ES-I3 (cell line): ENCODE data around the gene ACP5.
A peak's percentile ranks its signal among the peaks of the same experiment; 100 is the strongest.
"Not testable (repeated sequence)": the region's sequence is repeated elsewhere in the genome, so short reads cannot be mapped to it uniquely, and the experiment has no call there.

ENCODE experiments used
- H3K36me3 ChIP-seq: 2 replicates; pipeline ENCODE4 v1.6.1; 2013; ENCODE audit warnings: mild to moderate bottlenecking, low read length, control low read depth, moderate library complexity; ENCODE audit not compliant: insufficient read depth
- H3K4me1 ChIP-seq: 2 replicates; pipeline ENCODE4 v1.6.1; 2013; ENCODE audit warnings: mild to moderate bottlenecking, control low read depth, low read length; ENCODE audit not compliant: insufficient read depth
- H3K9ac ChIP-seq: 2 replicates; pipeline ENCODE4 v1.6.1; 2013; ENCODE audit warnings: low read depth, mild to moderate bottlenecking, low read length, moderate library complexity
- H3K9me3 ChIP-seq: 2 replicates; pipeline ENCODE4 v1.6.1; 2013; ENCODE audit warnings: mild to moderate bottlenecking, low read length, moderate library complexity; ENCODE audit not compliant: control insufficient read depth, insufficient read depth

ACP5 gene

DNA sequence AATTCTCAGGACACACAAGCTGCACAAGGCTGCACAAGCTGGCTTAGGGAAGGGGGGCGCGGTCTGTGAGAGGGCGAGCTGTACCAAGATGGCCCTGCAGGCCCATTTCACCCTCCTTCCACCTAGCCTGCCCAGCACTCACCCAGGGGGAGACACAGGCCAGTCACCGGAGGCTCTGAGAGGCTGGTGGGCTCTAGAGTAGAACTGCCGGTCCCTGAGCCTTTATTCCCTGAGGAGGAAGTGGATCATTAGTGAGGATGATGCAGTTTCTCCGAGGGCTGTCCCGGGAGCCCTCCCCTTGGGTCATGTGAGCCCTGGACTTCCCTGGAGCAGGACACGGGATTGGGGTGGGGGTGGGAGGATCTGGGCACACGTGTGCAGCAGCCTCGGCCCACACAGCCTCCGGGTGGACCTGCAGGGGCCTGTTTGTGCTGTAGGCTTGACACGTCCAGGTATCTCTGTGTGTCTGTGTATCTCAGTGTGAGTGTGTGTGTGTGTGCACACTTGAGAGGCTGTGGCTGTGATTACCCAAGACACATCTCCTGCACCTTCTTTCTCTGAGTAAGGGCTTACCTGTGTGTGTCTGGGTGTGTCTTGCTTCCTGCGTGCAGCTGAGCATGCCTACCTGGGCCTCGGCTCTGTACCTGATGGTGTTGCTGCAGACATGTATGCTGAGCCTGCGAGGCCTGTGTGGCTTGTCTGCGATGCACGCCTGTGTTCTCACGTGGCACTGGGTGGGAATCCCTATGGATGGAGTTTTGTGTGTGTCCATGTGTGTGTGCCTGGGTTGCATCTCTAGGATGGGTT is at the start of gene ACP5:
Gene ACP5 (minus strand): TSS at position 195 of the 807 bp plus-strand sequence. CDS start 328 bp downstream, outside the sequence.
- Histone ChIP-seq H3K4me1 (peaks cover 5% of the 10 kb centered on the region), H3K36me3 (no peaks in the 10 kb centered on the region), H3K9ac (peak within 1 kb of the TSS; percentile 21; the same call in 1 of the 2 replicates), H3K9me3 (no peaks in the 10 kb centered on the region)

DNA sequence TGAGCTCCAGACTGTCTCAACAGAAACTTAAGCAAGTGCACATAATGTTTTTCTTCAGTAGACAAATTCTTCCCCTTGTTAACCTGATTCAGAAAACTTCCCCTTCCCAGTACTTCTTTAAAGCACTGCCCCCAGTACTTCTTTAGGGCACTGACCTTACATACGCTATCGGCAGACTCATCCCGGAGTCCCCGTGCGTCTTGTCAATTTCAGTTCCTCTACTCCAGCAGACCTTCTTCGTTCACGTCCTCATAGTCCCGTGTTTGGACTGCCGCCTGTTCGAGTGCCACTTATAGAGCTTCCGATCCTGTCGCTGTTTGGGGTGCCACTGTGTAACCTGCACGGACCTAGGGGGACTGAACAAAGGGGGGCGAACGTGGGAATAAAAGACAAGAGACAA is 48.8 kb upstream of the ACP5 start:
- Histone ChIP-seq H3K4me1 (no peaks in the 10 kb centered on the region), H3K9ac (no peak overlapping the region), H3K36me3 (no peaks in the 10 kb centered on the region), H3K9me3 (no peaks in the 10 kb centered on the region)

DNA sequence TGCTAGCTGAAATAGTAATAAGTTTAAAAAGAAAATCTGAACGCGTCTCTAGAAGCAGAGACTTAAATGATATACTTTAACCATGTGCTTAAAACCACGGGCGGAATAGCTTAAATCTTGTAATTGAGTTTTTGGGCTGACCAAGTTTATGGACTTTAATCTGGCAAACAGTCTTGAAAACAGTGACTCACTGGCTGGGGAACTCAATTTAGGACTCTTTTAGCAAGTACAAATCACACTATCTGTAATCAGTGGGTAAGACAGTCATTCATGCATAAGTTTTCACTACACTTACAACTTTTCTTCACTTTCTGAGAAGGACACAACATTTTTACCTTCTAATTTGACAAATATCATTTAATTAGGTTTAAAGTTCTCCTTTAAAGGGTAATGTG is 46.6 kb upstream of the ACP5 start:
- no peaks in the 10 kb centered on the region for H3K4me1 ChIP-seq
- peak overlapping the region; percentile 68; the same call in 1 of the 2 replicates for H3K9ac ChIP-seq
- H3K9me3 ChIP-seq, result peaks cover 5% of the 10 kb centered on the region; the same call in 1 of the 2 replicates
- peaks cover 16% of the 10 kb centered on the region for H3K36me3 ChIP-seq

DNA sequence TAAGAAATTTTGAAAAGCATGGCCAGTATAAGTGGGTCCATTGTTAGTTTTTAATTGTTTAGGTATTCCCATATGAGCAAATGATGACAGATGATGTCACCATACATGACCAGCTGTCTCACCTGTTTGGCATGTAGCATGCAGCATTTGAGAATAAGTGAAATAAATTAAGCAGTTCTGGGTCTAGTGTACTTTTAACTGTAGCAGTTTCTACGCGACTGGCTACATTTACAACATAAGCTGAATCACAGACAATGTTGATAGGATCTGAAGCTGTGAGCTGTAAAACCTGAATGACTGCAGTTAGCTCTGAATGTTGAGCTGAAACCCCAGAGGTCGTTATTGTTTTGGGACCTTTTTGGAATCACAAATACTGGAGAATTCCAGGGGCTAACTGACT is 45.0 kb upstream of the ACP5 start:
- H3K9ac ChIP-seq, H3K4me1 ChIP-seq: not testable (repeated sequence)
- Histone ChIP-seq H3K36me3 (peaks cover 33% of the 10 kb centered on the region), H3K9me3 (peaks cover 22% of the 10 kb centered on the region)

DNA sequence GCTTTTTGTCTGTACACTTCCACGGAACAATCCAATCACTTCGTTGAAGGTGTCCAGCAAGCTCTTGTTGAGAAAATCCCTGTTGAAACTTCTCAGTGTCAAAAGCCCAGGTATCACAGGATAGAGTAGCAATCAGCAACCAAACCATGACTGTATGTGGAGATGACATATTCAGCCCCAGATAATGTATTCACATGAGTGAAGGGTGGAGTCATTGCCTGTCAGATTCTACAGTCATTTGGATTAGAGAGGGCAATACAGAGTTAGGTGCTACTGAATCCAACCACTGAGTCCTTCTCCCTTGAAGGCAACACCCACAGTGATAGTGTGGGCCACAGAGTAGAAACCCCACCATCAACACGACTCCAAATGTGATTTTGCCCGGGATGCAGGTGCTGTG is 43.1 kb upstream of the ACP5 start:
- peaks cover 46% of the 10 kb centered on the region for H3K36me3 ChIP-seq
- peaks cover 36% of the 10 kb centered on the region for H3K9me3 ChIP-seq
- H3K4me1 ChIP-seq, result no peaks in the 10 kb centered on the region
- no peak overlapping the region for H3K9ac ChIP-seq

DNA sequence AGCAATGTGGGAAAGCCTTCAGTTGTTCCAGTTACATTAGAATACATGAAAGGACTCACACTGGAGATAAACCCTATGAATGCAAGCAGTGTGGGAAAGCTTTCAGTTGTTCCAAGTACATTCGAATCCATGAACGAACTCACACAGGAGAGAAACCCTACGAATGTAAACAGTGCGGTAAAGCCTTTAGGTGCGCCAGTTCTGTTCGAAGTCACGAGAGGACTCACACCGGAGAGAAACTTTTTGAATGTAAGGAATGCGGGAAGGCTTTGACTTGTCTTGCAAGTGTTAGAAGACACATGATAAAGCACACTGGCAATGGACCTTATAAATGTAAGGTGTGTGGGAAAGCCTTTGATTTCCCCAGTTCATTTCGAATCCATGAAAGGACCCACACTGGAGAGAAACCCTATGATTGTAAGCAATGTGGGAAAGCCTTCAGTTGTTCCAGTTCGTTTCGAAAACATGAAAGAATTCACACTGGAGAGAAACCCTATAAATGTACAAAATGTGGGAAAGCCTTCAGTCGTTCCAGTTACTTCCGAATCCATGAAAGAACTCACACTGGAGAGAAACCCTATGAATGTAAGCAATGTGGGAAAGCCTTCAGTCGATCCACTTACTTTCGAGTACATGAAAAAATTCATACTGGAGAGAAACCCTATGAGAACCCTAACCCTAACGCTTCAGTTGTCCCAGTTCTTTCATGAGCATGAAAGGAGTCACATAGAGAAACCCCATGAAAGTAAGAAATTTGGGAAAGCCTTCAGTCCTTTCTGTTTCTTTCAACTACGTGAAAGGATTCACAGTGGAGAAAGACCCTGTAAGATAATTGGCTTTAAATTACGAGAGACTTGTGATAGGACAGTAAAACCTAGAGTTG is 40.0 kb upstream of the ACP5 start:
- Histone ChIP-seq H3K36me3 (peaks cover 56% of the 10 kb centered on the region), H3K4me1 (no peaks in the 10 kb centered on the region), H3K9ac (no peak overlapping the region), H3K9me3 (peaks cover 49% of the 10 kb centered on the region)

DNA sequence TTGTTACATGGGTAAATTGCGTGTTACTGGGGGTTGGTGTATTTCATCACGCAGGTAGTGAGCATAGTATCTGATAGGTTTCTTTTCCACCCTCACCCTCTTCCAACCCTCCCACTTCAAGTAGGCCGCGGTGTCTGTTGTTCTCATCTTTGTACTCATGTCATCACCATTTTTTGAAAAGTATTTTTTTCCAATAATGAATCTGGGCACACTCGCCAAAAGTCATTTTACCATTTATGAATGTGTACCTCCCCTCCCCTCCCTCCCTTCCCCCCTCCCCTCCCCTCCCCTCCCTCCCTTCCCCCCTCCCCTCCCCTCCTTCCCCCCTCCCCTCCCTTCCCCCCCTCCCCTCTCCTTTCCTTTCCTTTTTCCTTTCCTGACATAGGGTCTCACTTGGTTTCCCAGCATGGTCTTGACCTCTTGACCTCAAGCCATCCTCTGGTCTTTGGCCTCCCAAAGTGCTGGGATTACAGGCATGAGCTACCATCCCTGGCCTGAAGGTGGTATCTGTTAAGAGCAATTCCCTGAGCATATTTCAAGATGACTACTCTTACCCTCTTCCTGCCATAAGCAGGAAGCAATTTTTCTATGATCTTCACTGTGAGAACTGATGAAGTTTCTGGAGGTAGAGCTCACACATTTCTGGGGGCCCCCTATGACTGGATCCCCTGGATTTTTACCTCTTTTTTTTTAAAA is 35.5 kb upstream of the ACP5 start:
- Histone ChIP-seq H3K36me3 (peaks cover 29% of the 10 kb centered on the region), H3K9me3 (peaks cover 33% of the 10 kb centered on the region), H3K4me1 (no peaks in the 10 kb centered on the region), H3K9ac (no peak overlapping the region)

DNA sequence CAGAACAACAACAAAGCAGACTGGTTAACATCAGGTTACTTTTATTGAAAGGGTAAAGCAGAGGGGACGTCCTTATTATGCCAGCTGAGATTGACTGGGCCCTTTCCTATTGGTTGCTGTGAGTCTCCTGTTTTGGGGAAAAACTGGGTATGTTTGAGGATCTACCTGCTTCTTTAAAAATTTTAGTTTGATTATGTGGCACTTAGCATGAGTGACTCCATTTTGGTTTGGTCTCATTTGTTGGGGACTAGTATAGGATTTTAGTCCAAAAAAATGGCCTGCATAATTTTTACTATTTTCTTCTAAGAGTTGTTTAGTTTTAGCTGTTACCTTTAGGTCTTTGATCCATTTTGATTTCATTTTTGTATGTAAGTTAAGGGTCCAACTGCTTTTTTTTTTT is 34.3 kb upstream of the ACP5 start:
- peaks cover 22% of the 10 kb centered on the region for H3K36me3 ChIP-seq
- H3K9ac ChIP-seq, result no peak overlapping the region
- H3K4me1 ChIP-seq, result no peaks in the 10 kb centered on the region
- H3K9me3 ChIP-seq, result peaks cover 22% of the 10 kb centered on the region

DNA sequence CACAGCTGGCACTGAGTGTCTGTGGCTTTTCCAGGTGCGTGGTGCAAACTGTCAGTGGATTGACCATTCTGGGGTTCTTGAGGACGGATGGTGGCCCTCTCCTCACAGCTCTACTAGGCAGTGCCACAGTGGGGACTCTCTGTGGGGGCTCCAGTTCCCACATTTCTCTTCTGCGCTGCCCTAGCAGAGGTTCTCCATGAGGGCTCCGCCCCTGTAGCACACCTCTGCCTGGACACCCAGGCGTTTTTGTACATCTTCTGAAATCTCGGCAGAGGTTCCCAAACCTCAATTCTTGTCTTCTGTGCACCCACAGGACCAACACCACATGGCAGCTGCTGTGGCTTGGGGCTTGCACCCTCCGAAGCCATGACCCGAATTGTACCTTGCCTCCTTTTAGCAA is 29.0 kb upstream of the ACP5 start:
- peaks cover 9% of the 10 kb centered on the region; the same call in 1 of the 2 replicates for H3K36me3 ChIP-seq
- no peak overlapping the region for H3K9ac ChIP-seq
- peaks cover 15% of the 10 kb centered on the region for H3K9me3 ChIP-seq
- H3K4me1 ChIP-seq, result no peaks in the 10 kb centered on the region

DNA sequence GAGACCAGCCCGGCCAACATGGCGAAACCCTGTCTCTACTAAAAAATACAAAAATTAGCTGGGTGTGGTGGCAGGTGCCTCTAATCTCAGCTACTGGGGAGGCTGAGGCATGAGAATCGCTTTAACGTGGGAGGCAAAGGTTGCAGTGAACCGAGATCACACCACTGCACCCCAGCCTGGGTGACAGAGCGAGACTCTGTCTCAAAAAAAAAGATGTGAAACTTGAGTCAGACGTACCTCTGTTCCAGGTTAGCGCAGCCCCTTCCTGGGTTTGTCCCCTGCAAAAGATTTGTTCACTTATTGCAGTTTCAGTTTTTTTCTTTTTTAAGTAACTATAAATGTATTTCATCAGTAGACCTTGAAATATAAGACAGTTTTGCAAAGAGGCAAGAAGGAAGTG is 22.3 kb upstream of the ACP5 start:
- not testable (repeated sequence) for H3K36me3 ChIP-seq, H3K9me3 ChIP-seq, H3K4me1 ChIP-seq, H3K9ac ChIP-seq

DNA sequence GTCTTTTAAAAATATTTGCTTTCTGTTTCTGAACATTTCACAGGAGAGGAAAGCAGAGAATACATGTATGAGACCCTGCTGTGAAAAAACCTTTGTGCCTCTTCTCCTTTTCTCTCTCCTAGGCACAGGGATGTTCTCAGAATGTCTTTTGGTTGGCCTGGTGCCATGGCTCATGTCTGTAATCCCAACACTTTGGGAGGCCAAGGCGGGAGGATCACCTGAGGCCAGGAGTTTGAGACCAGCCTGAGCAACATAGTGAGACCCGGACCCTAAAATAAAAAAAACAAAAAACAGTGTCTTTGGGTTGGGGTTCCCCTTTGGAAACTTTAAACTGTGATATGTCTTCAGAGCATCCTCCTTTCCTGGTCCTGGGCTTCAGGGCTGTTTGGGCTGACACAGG is 21.3 kb upstream of the ACP5 start:
- H3K36me3 ChIP-seq, result peaks cover 9% of the 10 kb centered on the region; the same call in 1 of the 2 replicates
- H3K9ac ChIP-seq, result 0 out of 2 replicates have a peak overlapping the region, but pooled peaks have one; percentile 95
- H3K9me3 ChIP-seq, result no peaks in the 10 kb centered on the region
- H3K4me1 ChIP-seq, result no peaks in the 10 kb centered on the region

DNA sequence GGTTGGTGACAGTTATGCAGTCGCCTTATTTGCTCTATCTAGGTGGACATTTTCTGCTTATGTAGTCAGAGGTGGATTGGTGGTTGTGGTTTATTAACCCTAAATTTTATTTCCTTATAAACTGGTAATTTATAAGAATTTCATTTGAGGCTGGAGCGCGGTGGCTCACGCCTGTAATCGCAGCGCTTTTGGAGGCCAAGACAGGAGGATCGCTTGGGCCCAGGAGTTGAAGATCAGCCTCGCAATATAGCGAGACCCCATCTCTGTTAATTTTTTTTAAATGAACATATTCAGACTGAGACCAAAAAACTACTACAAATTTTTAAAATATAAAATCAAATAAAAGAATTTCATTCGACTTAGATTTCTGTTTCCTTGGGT is 20.6 kb upstream of the ACP5 start:
- no peaks in the 10 kb centered on the region for H3K9me3 ChIP-seq

DNA sequence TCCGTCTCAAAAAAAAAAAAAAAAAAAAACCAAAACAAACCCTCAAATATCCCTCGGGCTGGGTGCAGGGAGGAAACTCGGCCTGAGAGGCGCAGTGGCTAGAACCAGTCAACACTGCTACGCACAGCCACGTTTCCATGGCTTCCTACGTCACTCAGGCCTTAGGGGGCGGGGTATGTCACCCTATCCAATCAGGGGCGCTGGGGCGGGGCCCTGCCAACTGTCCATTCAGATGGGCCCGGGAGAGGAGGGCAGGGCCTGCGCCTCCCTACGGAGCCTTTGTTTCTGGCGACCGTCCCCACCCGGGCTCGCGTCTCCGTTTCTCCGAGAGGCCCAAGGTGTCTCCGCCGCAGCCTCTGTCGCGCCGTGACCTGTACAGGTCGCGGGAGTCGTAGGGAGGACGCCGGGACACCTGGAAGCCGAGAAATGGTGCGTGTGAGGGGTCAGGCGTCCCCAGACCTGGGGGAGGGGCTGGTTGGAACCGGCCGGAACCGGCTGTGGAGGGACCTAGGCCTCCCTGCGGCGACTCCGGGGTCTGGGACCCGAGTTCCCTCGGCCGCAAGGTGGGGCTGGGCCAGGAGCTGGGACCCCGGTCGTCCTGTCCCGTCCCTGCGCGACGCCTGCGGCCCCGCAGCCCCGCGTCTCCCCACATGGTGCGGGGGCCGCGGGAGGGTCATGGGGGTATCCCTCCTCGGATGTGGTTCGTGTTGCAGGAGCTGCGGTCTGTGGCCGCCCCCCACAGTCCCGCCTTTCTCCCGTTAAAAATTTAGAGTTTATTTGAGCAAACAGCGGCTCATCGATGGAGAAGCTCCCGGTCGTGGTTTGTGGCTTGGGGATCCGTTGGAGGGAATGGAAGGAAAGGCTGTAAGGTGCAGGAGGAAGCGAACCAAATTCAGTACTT is 20.0 kb upstream of the ACP5 start, which contains the start of gene ZNF627:
Gene ZNF627 (plus strand): TSS at position 282 of the 901 bp plus-strand sequence. CDS start 145 bp downstream, at position 427.
- peak within 1 kb of the TSS; percentile 95 for H3K9ac ChIP-seq
- no peaks in the 10 kb centered on the region for H3K4me1 ChIP-seq
- H3K9me3 ChIP-seq, result no peaks in the 10 kb centered on the region
- peaks cover 9% of the 10 kb centered on the region; the same call in 1 of the 2 replicates for H3K36me3 ChIP-seq

More for the DNA sequence above, 20.6 kb upstream of the ACP5 start:
- Histone ChIP-seq H3K36me3 (peaks cover 9% of the 10 kb centered on the region; the same call in 1 of the 2 replicates), H3K9ac (peak overlapping the region; percentile 95), H3K4me1 (no peaks in the 10 kb centered on the region)
